NT2/D1 (cell line): ENCODE measurements around the gene RNF135.

Source experiments
- SUZ12 ChIP-seq: IDR thresholded peaks from 2 replicates; pipeline ENCODE4 v1.6.1; 2011; ENCODE audit not compliant: insufficient read length, insufficient read depth; ENCODE audit errors: extremely low read depth
- YY1 ChIP-seq: IDR thresholded peaks from 2 replicates; pipeline ENCODE4 v1.6.1; 2011; ENCODE audit not compliant: insufficient read length, insufficient read depth
- ZNF274 ChIP-seq: IDR thresholded peaks from 2 replicates; pipeline ENCODE4 v1.6.1; 2011; ENCODE audit warnings: mild to moderate bottlenecking, low read depth, low read length

- TF ChIP-seq YY1 (no peak), SUZ12 (no peak), ZNF274 (no peak)
Measured at GRCh38 chr17:31003225-31003866, 32.5 kb downstream of the RNF135 start.
